Smooth muscle cell (in vitro differentiated cells): Measurements from ENCODE around the gene SMIM35. TPM values are rescaled to one million over a fixed set of nuclear protein-coding genes. Genes with fewer than 3 reads are reported as not detected.

ENCODE experiments used
- DNase-seq: peaks from one replicate; lab custom pipeline; 2025; ENCODE audit not compliant: unreplicated experiment; lab: John Stamatoyannopoulos, UW
- H2AFZ ChIP-seq: fragments of 200-600 bp; sonication (generic); 2 replicates; pipeline ENCODE4 v1.6.0; 2016; ENCODE audit warnings: antibody characterized with exemption, low read depth, mild to moderate bottlenecking
- H3F3A ChIP-seq: fragments of 200-600 bp; sonication (generic); 2 replicates; pipeline ENCODE4 v1.6.0; 2017; ENCODE audit warnings: antibody characterized with exemption, low read depth
- H3K27ac ChIP-seq: fragments of 200-600 bp; sonication (generic); 2 replicates; pipeline ENCODE4 v1.5.1; 2016; ENCODE audit warnings: low read depth, mild to moderate bottlenecking
- H3K27me3 ChIP-seq: fragments of 200-600 bp; sonication (generic); 2 replicates; pipeline ENCODE4 v1.6.1; 2016; ENCODE audit warnings: low read depth, mild to moderate bottlenecking
- H3K36me3 ChIP-seq: fragments of 200-600 bp; sonication (generic); 2 replicates; pipeline ENCODE4 v1.5.1; 2016; ENCODE audit warnings: low read depth
- H3K4me1 ChIP-seq: fragments of 200-600 bp; sonication (generic); 2 replicates; pipeline ENCODE4 v1.5.1; 2016; ENCODE audit warnings: low read depth
- H3K4me2 ChIP-seq: fragments of 200-600 bp; sonication (generic); 2 replicates; pipeline ENCODE4 v1.6.0; 2016; ENCODE audit warnings: mild to moderate bottlenecking
- H3K4me3 ChIP-seq: fragments of 200-600 bp; sonication (generic); 2 replicates; pipeline ENCODE4 v1.5.1; 2016; ENCODE audit warnings: mild to moderate bottlenecking
- H3K79me2 ChIP-seq: fragments of 200-600 bp; sonication (generic); 2 replicates; pipeline ENCODE4 v1.6.0; 2016; ENCODE audit warnings: low read depth, mild to moderate bottlenecking
- H3K9ac ChIP-seq: fragments of 200-600 bp; sonication (generic); 2 replicates; pipeline ENCODE4 v1.6.0; 2016; ENCODE audit warnings: low read depth
- H3K9me3 ChIP-seq: fragments of 200-600 bp; sonication (generic); replicated peaks from 2 replicates; pipeline ENCODE4 v1.5.1; 2016; ENCODE audit warnings: low read depth
- H4K20me1 ChIP-seq: fragments of 200-600 bp; sonication (generic); 2 replicates; pipeline ENCODE4 v1.6.0; 2016; ENCODE audit warnings: low read depth
- WGBS: methylation state at CpG from one replicate; pipeline ENCODE4 v1.1.7; 2016; ENCODE audit warnings: low lambda C conversion rate; 5-methylcytosine and 5-hydroxymethylcytosine counted together
- polyA plus RNA-seq: library from polyadenylated mRNA; unstranded; fragments of >200 nt; fragmentation: Nextera tagmentation; extraction: Ambion mirVana; gene quantifications from 2 replicates; pipeline ENCODE4 v1.2.1, GENCODE V29; 2016
- total RNA-seq: library from RNA; depleted of rRNA; stranded (reverse); fragments of >200 nt; gene quantifications from 2 replicates; pipeline ENCODE4 v1.2.3, GENCODE V29; 2014
- TF ChIP-seq, protein P1 (sequence below): fragments of 200-600 bp; sonication (generic); IDR thresholded peaks from 2 replicates; pipeline ENCODE4 v1.5.1; 2017; ENCODE audit warnings: borderline replicate concordance, mild to moderate bottlenecking, antibody characterized with exemption; ENCODE audit not compliant: insufficient read depth, poor library complexity, severe bottlenecking

The SMIM35 gene
- total and polyA plus RNA-seq, 2 experiments from 2014 or later, result not detected

DNA sequence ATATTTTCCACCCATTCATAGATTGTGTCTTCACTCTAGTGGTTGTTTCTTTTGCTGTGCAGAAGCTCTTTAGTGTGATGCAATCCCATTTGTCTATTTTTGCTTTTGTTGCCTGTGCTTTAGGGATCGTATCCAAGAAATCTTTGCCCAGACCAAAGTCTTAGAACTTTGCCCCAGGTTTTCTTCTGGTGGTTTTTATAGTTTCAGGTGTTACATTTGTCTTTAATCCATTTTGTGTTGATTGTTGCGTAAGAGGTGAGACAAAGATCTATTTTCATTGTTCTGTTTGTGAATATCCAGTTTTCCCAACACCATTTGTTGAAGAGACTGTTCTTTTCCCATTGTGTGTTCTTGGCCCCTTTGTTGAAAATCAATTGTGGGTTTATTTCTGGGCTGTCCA, 94.1 kb downstream of the SMIM35 start:
- no peaks in the 10 kb centered on the region for H3F3A ChIP-seq

DNA sequence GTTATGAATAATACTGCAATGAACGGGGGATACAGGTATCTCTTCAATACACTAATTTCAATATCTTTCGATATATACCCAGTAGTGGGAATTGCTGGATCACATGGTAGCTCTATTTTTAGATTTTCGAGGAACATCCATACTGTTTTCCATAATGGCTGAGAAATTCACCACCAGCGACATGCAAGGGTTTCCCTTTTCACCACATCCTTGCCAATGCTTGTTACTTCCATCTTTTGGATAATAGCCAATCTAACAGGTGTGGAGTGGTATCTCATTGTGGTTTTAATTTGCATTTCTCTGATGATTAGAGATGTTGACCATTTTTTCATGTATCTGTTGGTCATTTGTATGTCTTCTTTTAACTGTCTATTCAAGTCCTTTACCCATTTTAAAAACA, 94.6 kb downstream of the SMIM35 start:
- H3K27me3 ChIP-seq, result peaks cover 14% of the 10 kb centered on the region
- no peaks in the 10 kb centered on the region for H3K9me3 ChIP-seq
- no peak overlapping the region for H2AFZ ChIP-seq
- no peak overlapping the region for H3K27ac ChIP-seq
- no peak overlapping the region for H3K4me2 ChIP-seq
- no peaks in the 10 kb centered on the region for H3K79me2 ChIP-seq
- no peaks in the 10 kb centered on the region for H3K36me3 ChIP-seq
- no peak overlapping the region for H3K4me3 ChIP-seq
- H3F3A ChIP-seq, result no peaks in the 10 kb centered on the region
- WGBS, result 90% methylated on average over 4 of the region's 4 CpGs
- DNase-seq, result no peak
- H3K9ac ChIP-seq, result no peak overlapping the region
- TF ChIP-seq, protein P1, sequence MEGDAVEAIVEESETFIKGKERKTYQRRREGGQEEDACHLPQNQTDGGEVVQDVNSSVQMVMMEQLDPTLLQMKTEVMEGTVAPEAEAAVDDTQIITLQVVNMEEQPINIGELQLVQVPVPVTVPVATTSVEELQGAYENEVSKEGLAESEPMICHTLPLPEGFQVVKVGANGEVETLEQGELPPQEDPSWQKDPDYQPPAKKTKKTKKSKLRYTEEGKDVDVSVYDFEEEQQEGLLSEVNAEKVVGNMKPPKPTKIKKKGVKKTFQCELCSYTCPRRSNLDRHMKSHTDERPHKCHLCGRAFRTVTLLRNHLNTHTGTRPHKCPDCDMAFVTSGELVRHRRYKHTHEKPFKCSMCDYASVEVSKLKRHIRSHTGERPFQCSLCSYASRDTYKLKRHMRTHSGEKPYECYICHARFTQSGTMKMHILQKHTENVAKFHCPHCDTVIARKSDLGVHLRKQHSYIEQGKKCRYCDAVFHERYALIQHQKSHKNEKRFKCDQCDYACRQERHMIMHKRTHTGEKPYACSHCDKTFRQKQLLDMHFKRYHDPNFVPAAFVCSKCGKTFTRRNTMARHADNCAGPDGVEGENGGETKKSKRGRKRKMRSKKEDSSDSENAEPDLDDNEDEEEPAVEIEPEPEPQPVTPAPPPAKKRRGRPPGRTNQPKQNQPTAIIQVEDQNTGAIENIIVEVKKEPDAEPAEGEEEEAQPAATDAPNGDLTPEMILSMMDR, result no peak
- H4K20me1 ChIP-seq, result no peaks in the 10 kb centered on the region
- no peaks in the 10 kb centered on the region for H3K4me1 ChIP-seq

More for the DNA sequence above, 94.1 kb downstream of the SMIM35 start:
- H3K4me3 ChIP-seq, result no peak overlapping the region
- H3K27ac ChIP-seq, result no peak overlapping the region
- no peak overlapping the region for H3K9ac ChIP-seq
- H3K36me3 ChIP-seq, result no peaks in the 10 kb centered on the region
- no peaks in the 10 kb centered on the region for H3K79me2 ChIP-seq
- no peaks in the 10 kb centered on the region for H4K20me1 ChIP-seq
- H3K27me3 ChIP-seq, result peaks cover 10% of the 10 kb centered on the region
- H2AFZ ChIP-seq, result no peak overlapping the region
- no peaks in the 10 kb centered on the region for H3K9me3 ChIP-seq
- no peak overlapping the region for H3K4me2 ChIP-seq
- WGBS, result 98% methylated on average over 2 of the region's 2 CpGs
- no peak for DNase-seq
- TF ChIP-seq, protein P1, result no peak
- H3K4me1 ChIP-seq, result no peaks in the 10 kb centered on the region

DNA sequence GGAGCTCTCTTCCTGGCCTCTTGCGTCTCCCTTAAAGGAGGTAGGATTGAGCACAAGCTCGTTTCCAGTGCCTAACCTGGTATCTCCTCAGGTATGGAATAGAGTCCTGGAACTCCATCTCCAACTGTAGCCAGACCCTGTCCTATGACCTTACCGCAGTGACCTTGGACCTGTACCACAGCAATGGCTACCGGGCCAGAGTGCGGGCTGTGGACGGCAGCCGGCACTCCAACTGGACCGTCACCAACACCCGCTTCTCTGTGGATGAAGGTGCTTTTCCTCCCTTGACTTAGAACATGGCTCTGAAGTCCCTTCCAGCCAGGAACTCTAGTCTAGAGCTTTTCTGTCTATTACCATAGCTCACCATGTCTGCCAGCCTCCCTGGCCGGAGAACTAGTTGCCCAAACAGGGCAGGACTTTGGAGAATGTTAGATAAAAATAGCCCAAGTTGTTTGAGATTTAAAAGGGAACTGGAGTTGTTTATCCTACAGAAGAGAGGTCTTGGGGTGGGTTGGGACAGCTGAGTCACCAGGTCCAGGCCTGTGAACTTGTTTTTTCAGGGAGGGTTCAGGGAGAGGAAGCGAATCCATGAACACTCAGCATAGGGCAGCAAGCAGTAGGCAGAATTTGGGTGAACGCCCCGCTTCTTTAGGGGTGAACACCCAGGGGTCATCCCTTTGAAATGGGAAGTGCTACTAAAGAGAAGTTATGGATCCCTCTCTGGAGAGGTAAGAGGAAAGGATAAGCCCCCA, 97.2 kb downstream of the SMIM35 start:
- H3K27ac ChIP-seq, result no peak overlapping the region
- TF ChIP-seq, protein P1, result no peak
- no peaks in the 10 kb centered on the region for H3K4me1 ChIP-seq
- no peaks in the 10 kb centered on the region for H3K79me2 ChIP-seq
- peaks cover 38% of the 10 kb centered on the region for H3K27me3 ChIP-seq
- H3K9ac ChIP-seq, result no peak overlapping the region
- no peaks in the 10 kb centered on the region for H3K36me3 ChIP-seq
- no peaks in the 10 kb centered on the region for H4K20me1 ChIP-seq
- no peak overlapping the region for H3K4me3 ChIP-seq
- no peak for DNase-seq
- no peak overlapping the region for H2AFZ ChIP-seq
- 92% methylated on average over 13 of the region's 13 CpGs for WGBS
- no peaks in the 10 kb centered on the region for H3K9me3 ChIP-seq
- no peak overlapping the region for H3K4me2 ChIP-seq
- no peaks in the 10 kb centered on the region for H3F3A ChIP-seq

DNA sequence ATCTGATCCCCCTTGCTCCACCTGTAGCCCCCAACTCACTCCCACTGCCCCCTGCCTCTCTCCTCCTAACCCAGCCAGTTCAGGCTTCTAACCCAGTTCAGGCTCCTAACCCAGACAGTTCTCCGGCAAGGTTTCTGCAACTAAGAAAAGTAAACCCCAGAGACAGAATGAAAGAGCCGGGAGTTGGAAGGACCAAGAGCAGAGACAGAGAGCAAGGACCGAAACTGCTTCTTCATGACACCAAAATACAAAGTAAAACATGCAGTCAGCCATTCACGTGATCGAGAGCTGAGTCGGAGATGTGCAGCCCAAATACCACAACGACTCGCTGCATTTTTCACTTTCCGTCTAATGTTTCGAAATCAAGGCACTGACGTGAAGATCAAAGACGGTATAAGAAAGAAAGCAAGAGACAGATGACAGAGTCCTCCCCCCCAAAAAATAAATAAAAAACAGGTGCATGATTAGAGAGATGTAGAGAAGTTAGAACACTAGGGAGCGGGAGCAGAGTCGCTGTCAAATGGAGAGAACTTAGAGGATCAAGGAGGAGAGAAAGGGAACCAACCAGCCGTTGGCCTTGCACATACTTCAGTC, 99.7 kb downstream of the SMIM35 start:
- H3K4me3 ChIP-seq, result no peak overlapping the region
- no peaks in the 10 kb centered on the region for H3K79me2 ChIP-seq
- no peak overlapping the region for H3K9ac ChIP-seq
- H3K4me2 ChIP-seq, result peak overlapping the region; percentile 92
- H3F3A ChIP-seq, result no peaks in the 10 kb centered on the region
- no peaks in the 10 kb centered on the region for H3K4me1 ChIP-seq
- no peaks in the 10 kb centered on the region for H3K9me3 ChIP-seq
- WGBS, result 82% methylated on average over 15 of the region's 15 CpGs
- no peak overlapping the region for H2AFZ ChIP-seq
- no peak for DNase-seq
- H3K27me3 ChIP-seq, result peaks cover 38% of the 10 kb centered on the region
- no peaks in the 10 kb centered on the region for H3K36me3 ChIP-seq
- no peaks in the 10 kb centered on the region for H4K20me1 ChIP-seq
- no peak overlapping the region for H3K27ac ChIP-seq
- TF ChIP-seq, protein P1, result no peak
